SK-N-SH (cell line): ENCODE measurements around the gene TBL1XR1. TPM values are rescaled to one million over a fixed set of nuclear protein-coding genes. Genes with fewer than 3 reads are reported as not detected.

ENCODE experiments used
- CTCF ChIA-PET: fragments of 300-600, 350-600 bp; formaldehyde crosslinking; extraction: SDS; loops from one replicate; lab custom pipeline; 2021; lab: Yijun Ruan, JAX
- POLR2A ChIA-PET: fragments of 350-600 bp; sonication (Branson Sonifier 250); formaldehyde crosslinking; extraction: SDS; loops from one replicate; lab custom pipeline; 2020; ENCODE audit warnings: antibody characterized with exemption, inconsistent platforms; lab: Yijun Ruan, JAX
- DNase-seq: peaks from one replicate; pipeline ENCODE4 v3.0.0; 2012
- H2AFZ ChIP-seq: fragments of 200-600 bp; sonication (generic); 2 replicates; pipeline ENCODE4 v1.8.1; 2016; ENCODE audit warnings: antibody characterized with exemption, mild to moderate bottlenecking, low read depth
- H3F3A ChIP-seq: fragments of 200-600 bp; sonication (generic); replicated peaks from 2 replicates; pipeline ENCODE3; 2016; ENCODE audit warnings: antibody characterized with exemption, mild to moderate bottlenecking; ENCODE audit not compliant: insufficient read depth
- H3K27ac ChIP-seq, 2 experiments: fragments of 200-500 bp in 1 of 2; fragments of 200-600 bp in 1 of 2; sonication (Bioruptor generic) in 1 of 2; sonication (generic), shearing (Covaris generic) in 1 of 2; 2 replicates each; pipeline versions ENCODE4 v1.5.1 to v1.6.1; 2014 to 2016; ENCODE audit warnings: low read depth in 2 of 2, inconsistent platforms in 1 of 2, low read length in 1 of 2, mild to moderate bottlenecking in 1 of 2, mixed read lengths in 1 of 2
- H3K27me3 ChIP-seq: fragments of 200-600 bp; sonication (generic), shearing (Covaris generic); 2 replicates; pipeline ENCODE4 v1.6.1; 2016; ENCODE audit warnings: mixed run types; ENCODE audit not compliant: insufficient read depth
- H3K36me3 ChIP-seq, 2 experiments: fragments of 200-500 bp in 1 of 2; fragments of 200-600 bp in 1 of 2; sonication (Bioruptor generic) in 1 of 2; sonication (generic) in 1 of 2; replicated peaks in 1 of 2; 2 replicates each; pipeline versions ENCODE3 to v1.5.1; 2014 to 2016; ENCODE audit warnings: low read length in 1 of 2, mild to moderate bottlenecking in 1 of 2; ENCODE audit not compliant: insufficient read depth in 2 of 2, control insufficient read depth in 1 of 2
- H3K4me1 ChIP-seq, 2 experiments: fragments of 200-500 bp in 1 of 2; fragments of 200-600 bp in 1 of 2; sonication (Bioruptor generic) in 1 of 2; sonication (generic), shearing (Covaris generic) in 1 of 2; 2 replicates each; pipeline versions ENCODE4 v1.5.1 to v1.6.1; 2014 to 2016; ENCODE audit warnings: low read depth in 1 of 2, low read length in 1 of 2, mixed run types in 1 of 2; ENCODE audit not compliant: insufficient read depth in 2 of 2, control insufficient read depth in 1 of 2
- H3K4me2 ChIP-seq: fragments of 200-600 bp; sonication (generic), shearing (Covaris generic); 2 replicates; pipeline ENCODE4 v1.6.1; 2017; ENCODE audit warnings: mixed run types
- H3K4me3 ChIP-seq, 2 experiments: fragments of 200-500 bp in 1 of 2; fragments of 200-600 bp in 1 of 2; sonication (Bioruptor generic) in 1 of 2; sonication (generic), shearing (Covaris generic) in 1 of 2; 2 replicates each; pipeline versions ENCODE4 v1.5.1 to v1.8.1; 2014 to 2016; ENCODE audit warnings: low read depth in 2 of 2, inconsistent platforms in 1 of 2, low read length in 1 of 2, mild to moderate bottlenecking in 1 of 2, mixed read lengths in 1 of 2, moderate library complexity in 1 of 2
- H3K79me2 ChIP-seq: fragments of 200-600 bp; sonication (generic); 2 replicates; pipeline ENCODE4 v1.8.1; 2017; ENCODE audit warnings: mild to moderate bottlenecking; ENCODE audit not compliant: insufficient read depth
- H3K9ac ChIP-seq: fragments of 200-600 bp; sonication (generic); 2 replicates; pipeline ENCODE4 v1.6.1; 2017; ENCODE audit warnings: mixed run types
- H3K9me2 ChIP-seq: fragments of 200-600 bp; sonication (generic); 2 replicates; pipeline ENCODE4 v1.6.1; 2017; ENCODE audit warnings: mixed run types
- H3K9me3 ChIP-seq: fragments of 200-600 bp; sonication (generic); 2 replicates; pipeline ENCODE4 v1.6.1; 2017; ENCODE audit warnings: mixed run types, mild to moderate bottlenecking, moderate library complexity
- H4K20me1 ChIP-seq: fragments of 200-600 bp; sonication (generic); 2 replicates; pipeline ENCODE4 v1.6.1; 2017; ENCODE audit warnings: mild to moderate bottlenecking, mixed run types; ENCODE audit not compliant: insufficient read depth
- CHD2 ChIP-seq: fragments of 150-350 bp; IDR thresholded peaks from 2 replicates; pipeline ENCODE4 v1.6.1; 2018; ENCODE audit warnings: low read length; ENCODE audit not compliant: partially characterized antibody
- CTCF ChIP-seq: fragments of 200-600 bp; sonication (generic); IDR thresholded peaks from 2 replicates; pipeline ENCODE4 v1.6.1; 2017; ENCODE audit warnings: antibody characterized with exemption, mild to moderate bottlenecking, moderate library complexity
- ELF1 ChIP-seq: IDR thresholded peaks from 2 replicates; pipeline ENCODE4 v1.4.0; 2012
- FOXM1 ChIP-seq: IDR thresholded peaks from 2 replicates; pipeline ENCODE4 v1.4.0; 2012; ENCODE audit warnings: low read depth, mild to moderate bottlenecking
- GATA2 ChIP-seq: sonication (generic); formaldehyde crosslinking; IDR thresholded peaks from 2 replicates; pipeline ENCODE4 v1.5.0; 2020; ENCODE audit warnings: mild to moderate bottlenecking, missing genetic modification reagents
- JUND ChIP-seq: IDR thresholded peaks from 2 replicates; pipeline ENCODE4 v1.4.0; 2012
- MAX ChIP-seq: IDR thresholded peaks from 2 replicates; pipeline ENCODE4 v1.4.0; 2012; ENCODE audit warnings: low read depth
- MEF2A ChIP-seq: IDR thresholded peaks from 2 replicates; pipeline ENCODE4 v1.4.0; 2012; ENCODE audit warnings: low read depth, borderline replicate concordance
- NRF1 ChIP-seq: IDR thresholded peaks from 2 replicates; pipeline ENCODE4 v1.6.1; 2012; ENCODE audit warnings: low read depth, mild to moderate bottlenecking, low read length
- PBX3 ChIP-seq: IDR thresholded peaks from 2 replicates; pipeline ENCODE4; 2012
- POLR2AphosphoS5 ChIP-seq: IDR thresholded peaks from 2 replicates; pipeline ENCODE4 v1.6.1; 2012; ENCODE audit warnings: low read depth, low read length
- RCOR1 ChIP-seq: fragments of 150-350 bp; IDR thresholded peaks from 2 replicates; pipeline ENCODE4 v1.6.1; 2017; ENCODE audit warnings: antibody characterized with exemption, low read length
- RFX5 ChIP-seq: IDR thresholded peaks from 2 replicates; pipeline ENCODE4 v1.6.1; 2012; ENCODE audit warnings: mild to moderate bottlenecking, improper control_type of control experiment, low read length
- TCF12 ChIP-seq: IDR thresholded peaks from 2 replicates; pipeline ENCODE4 v1.4.0; 2012
- TEAD4 ChIP-seq: IDR thresholded peaks from 2 replicates; pipeline ENCODE4 v1.4.0; 2012; ENCODE audit warnings: mild to moderate bottlenecking, borderline replicate concordance; ENCODE audit not compliant: insufficient read depth
- YY1 ChIP-seq: IDR thresholded peaks from 2 replicates; pipeline ENCODE4 v1.4.0; 2012; ENCODE audit warnings: low read depth, mild to moderate bottlenecking
- ZBTB33 ChIP-seq: IDR thresholded peaks from 2 replicates; pipeline ENCODE4 v1.4.0; 2012; ENCODE audit warnings: low read depth, borderline replicate concordance
- WGBS: methylation state at CpG from one replicate; pipeline ENCODE4 v1.1.6; 2017; ENCODE audit warnings: low lambda C conversion rate; 5-methylcytosine and 5-hydroxymethylcytosine counted together
- polyA plus RNA-seq, 3 experiments: library from polyadenylated mRNA; depleted of rRNA; stranded (reverse); fragments of >200 nt; gene quantifications; 2 replicates each; pipeline ENCODE4 v1.2.3, GENCODE V29; 2012

The TBL1XR1 gene
- polyA plus RNA-seq, 1 of the 3 experiments (the other 2 are of a cell fraction), result 20.9 TPM

GRCh38 chr3:177211503-177212277, 14.4 kb upstream of the TBL1XR1 start:
- Histone ChIP-seq H3K4me2 (no peak overlapping the region), H2AFZ (no peak overlapping the region), H3K4me1 (no peaks in the 10 kb centered on the region; a peak in 1 of 4 replicates), H3K9me3 (no peaks in the 10 kb centered on the region), H3K9ac (no peak overlapping the region), H3K36me3 (no peaks in the 10 kb centered on the region), H3K79me2 (no peaks in the 10 kb centered on the region), H4K20me1 (no peaks in the 10 kb centered on the region), H3K27ac (no peak overlapping the region), H3K27me3 (no peaks in the 10 kb centered on the region), H3K4me3 (no peak overlapping the region), H3K9me2 (no peaks in the 10 kb centered on the region), H3F3A (no peaks in the 10 kb centered on the region)
- TF ChIP-seq JUND (no peak), PBX3 (no peak)
- WGBS, result 92% methylated on average over 7 of the region's 7 CpGs
- no peak for DNase-seq
- ChIA-PET CTCF (interaction anchor here (0.6 kb wide), 1 partner anchor 63 kb away, joined by 3 read pairs; no protein-coding TSS in a partner anchor), POLR2A (no interaction called here)

GRCh38 chr3:177210744-177211502, 13.6 kb upstream of the TBL1XR1 start:
- TF ChIP-seq CHD2 (no peak), RFX5 (no peak), RCOR1 (no peak), TCF12 (no peak), TEAD4 (no peak), YY1 (no peak), POLR2AphosphoS5 (no peak), MEF2A (no peak), FOXM1 (no peak), ZBTB33 (no peak), MAX (no peak), GATA2 (no peak), ELF1 (no peak), CTCF (no peak), NRF1 (no peak)
- Histone ChIP-seq H3F3A (no peaks in the 10 kb centered on the region), H4K20me1 (no peaks in the 10 kb centered on the region), H3K27me3 (no peaks in the 10 kb centered on the region), H3K4me1 (no peaks in the 10 kb centered on the region; a peak in 1 of 4 replicates), H3K9me3 (no peaks in the 10 kb centered on the region), H3K4me3 (no peak overlapping the region), H3K27ac (no peak overlapping the region), H3K9ac (no peak overlapping the region), H3K4me2 (no peak overlapping the region), H2AFZ (no peak overlapping the region), H3K79me2 (no peaks in the 10 kb centered on the region), H3K9me2 (no peaks in the 10 kb centered on the region), H3K36me3 (no peaks in the 10 kb centered on the region)
- DNase-seq, result no peak
- 88% methylated on average over 11 of the region's 11 CpGs for WGBS
- POLR2A ChIA-PET, result no interaction called here
- CTCF ChIA-PET, result interaction anchor here (0.6 to 0.7 kb wide), 2 partner anchors 62 to 580 kb away, joined by 3 read pairs; no protein-coding TSS in a partner anchor
